ENCODE data around the gene DLX2. TPM values are rescaled to one million over a fixed set of nuclear protein-coding genes. Genes with fewer than 3 reads are reported as not detected.

The DLX2 gene
- total RNA-seq, 1 donor from 2014 or later, result 21.1 TPM

GRCh38 chr2:172081221-172082022 lies 21.3 kb downstream of the DLX2 start:
- Mint-ChIP-seq H3K9me3 (no peaks in the 10 kb centered on the region), H3K36me3 (ENCODE audit: low read depth) (peaks cover 7% of the 10 kb centered on the region), H3K4me3 (peak overlapping the region; percentile 99), H3K27ac (ENCODE audit: unreplicated experiment) (no peak overlapping the region), H3K4me1 (peaks cover 46% of the 10 kb centered on the region), H3K27me3 (ENCODE audit: low read depth) (peaks cover 96% of the 10 kb centered on the region)
- DNase-seq (ENCODE audit: low read depth, low spot score), result peak; percentile 14
- TF ChIP-seq CTCF (conservative IDR thresholded peaks at IDR 0.05), result no peak

GRCh38 chr2:172080641-172081220 lies 22.0 kb downstream of the DLX2 start:
- no peak for DNase-seq (ENCODE audit: low read depth, low spot score)
- Mint-ChIP-seq H3K4me3 (peak overlapping the region; percentile 68), H3K27ac (ENCODE audit: unreplicated experiment) (no peak overlapping the region), H3K9me3 (no peaks in the 10 kb centered on the region), H3K4me1 (peaks cover 49% of the 10 kb centered on the region), H3K27me3 (ENCODE audit: low read depth) (peaks cover 94% of the 10 kb centered on the region), H3K36me3 (ENCODE audit: low read depth) (peaks cover 5% of the 10 kb centered on the region)
- no peak for TF ChIP-seq CTCF (conservative IDR thresholded peaks at IDR 0.05)

- peaks cover 49% of the 10 kb centered on the region for H3K4me1 Mint-ChIP-seq
- peaks cover 94% of the 10 kb centered on the region for H3K27me3 Mint-ChIP-seq (ENCODE audit: low read depth)
- DNase-seq (ENCODE audit: low read depth, low spot score), result no peak
- no peak for TF ChIP-seq CTCF (conservative IDR thresholded peaks at IDR 0.05)
- H3K4me3 Mint-ChIP-seq, result peak overlapping the region; percentile 68
- peaks cover 3% of the 10 kb centered on the region for H3K36me3 Mint-ChIP-seq (ENCODE audit: low read depth)
- no peak overlapping the region for H3K27ac Mint-ChIP-seq (ENCODE audit: unreplicated experiment)
- no peaks in the 10 kb centered on the region for H3K9me3 Mint-ChIP-seq
Observed at GRCh38 chr2:172079838-172080640, 22.7 kb downstream of the DLX2 start.

- Mint-ChIP-seq H3K27ac (ENCODE audit: unreplicated experiment) (no peak overlapping the region), H3K27me3 (ENCODE audit: low read depth) (peaks cover 91% of the 10 kb centered on the region), H3K36me3 (ENCODE audit: low read depth) (peaks cover 3% of the 10 kb centered on the region), H3K4me3 (no peak overlapping the region), H3K9me3 (no peaks in the 10 kb centered on the region), H3K4me1 (peaks cover 52% of the 10 kb centered on the region)
- TF ChIP-seq CTCF (conservative IDR thresholded peaks at IDR 0.05), result no peak
- DNase-seq (ENCODE audit: low read depth, low spot score), result no peak
Observed at GRCh38 chr2:172079416-172079815, 23.3 kb downstream of the DLX2 start.

GRCh38 chr2:172074254-172074653 lies 28.4 kb downstream of the DLX2 start:
- TF ChIP-seq CTCF (conservative IDR thresholded peaks at IDR 0.05), result no peak
- Mint-ChIP-seq H3K36me3 (ENCODE audit: low read depth) (no peaks in the 10 kb centered on the region), H3K4me1 (peaks cover 59% of the 10 kb centered on the region), H3K9me3 (no peaks in the 10 kb centered on the region), H3K27ac (ENCODE audit: unreplicated experiment) (no peak overlapping the region), H3K4me3 (no peak overlapping the region), H3K27me3 (ENCODE audit: low read depth) (peaks cover 41% of the 10 kb centered on the region)
- no peak for DNase-seq (ENCODE audit: low read depth, low spot score)
